Measurements from ENCODE around the gene GRIN3B. TPM values are rescaled to one million over a fixed set of nuclear protein-coding genes. Genes with fewer than 3 reads are reported as not detected.
A peak's percentile ranks its signal among the peaks of the same experiment; 100 is the strongest.

GRIN3B gene
- total and polyA plus RNA-seq, 10 of the 15 experiments (the other 5 are each of a cell fraction or from before 2014, with no cell fraction given): 0.15 TPM; not detected in 9

DNA sequence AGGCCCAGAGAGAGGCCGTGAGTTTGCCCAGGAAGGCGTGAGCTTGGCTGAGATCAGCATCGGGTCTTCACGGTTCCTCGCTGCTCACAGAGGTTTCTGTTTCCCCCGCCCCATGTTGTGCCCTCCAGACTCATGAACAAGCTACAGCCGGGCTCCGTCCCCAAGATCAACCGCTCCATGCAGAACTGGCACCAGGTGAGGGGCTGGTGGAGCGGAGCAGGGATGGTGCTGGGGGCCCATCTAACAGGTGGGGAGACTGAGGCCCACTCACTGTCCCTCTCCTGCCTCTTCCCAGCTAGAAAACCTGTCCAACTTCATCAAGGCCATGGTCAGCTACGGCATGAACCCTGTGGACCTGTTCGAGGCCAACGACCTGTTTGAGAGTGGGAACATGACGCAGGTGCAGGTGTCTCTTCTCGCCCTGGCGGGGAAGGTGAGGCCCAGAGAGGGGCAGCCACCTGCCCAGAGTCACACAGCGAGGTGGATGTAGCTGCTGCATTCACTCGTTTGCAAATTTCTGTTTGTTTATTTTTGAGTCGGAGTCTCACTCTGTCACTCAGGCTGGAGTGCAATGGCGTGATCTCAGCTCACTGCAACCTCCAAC is 32.1 kb downstream of the GRIN3B start:
- Histone ChIP-seq H3K27ac (ENCODE audit: control insufficient read depth, insufficient read depth) (no peak overlapping the region), H4K20me1 (ENCODE audit: control insufficient read depth, insufficient read depth) (0 out of 2 replicates have a peak, but pooled peaks cover 4% of the 10 kb centered on the region), H3K4me1 (ENCODE audit: control insufficient read depth, insufficient read depth, low read length) (peaks cover 16% of the 10 kb centered on the region), H3K4me3 (no peak overlapping the region), H3K9me3 (replicated peaks; ENCODE audit: control insufficient read depth, insufficient read depth, low read length) (no peaks in the 10 kb centered on the region; the same call in 2 of the 3 replicates), H3K4me2 (ENCODE audit: control insufficient read depth, insufficient read depth) (no peak overlapping the region), H3K27me3 (replicated peaks in 1 of 2; ENCODE audit: control insufficient read depth in 2 of 2, insufficient read depth in 2 of 2, low read length in 1 of 2) (no peaks in the 10 kb centered on the region), H3K79me2 (ENCODE audit: control insufficient read depth, insufficient read depth, low read length) (peaks cover 38% of the 10 kb centered on the region), H2AFZ (ENCODE audit: control insufficient read depth, low read depth, low read length) (no peak overlapping the region), H3K36me3 (ENCODE audit: control insufficient read depth in 2 of 2, insufficient read depth in 2 of 2, low read length in 1 of 2) (peaks cover 15 to 22% of the 10 kb centered on the region in 2 experiments), H3K9ac (ENCODE audit: control insufficient read depth, insufficient read depth, low read length) (no peak overlapping the region)
- ATAC-seq (no peak), DNase-seq (ENCODE audit: low read depth, low spot score) (no peak), FAIRE-seq (no peak)
- ChIA-PET SMC1A (ENCODE audit: uncharacterized antibody, unreplicated experiment) (interaction anchor here (1.7 kb wide), 1 partner anchor 13 kb away, joined by 4 read pairs; no protein-coding TSS in a partner anchor), RAD21 (ENCODE audit: unreplicated experiment) (no interaction called here), POLR2A (interaction anchor here (1.2 kb wide), 1 partner anchor 9 kb away, joined by 4 read pairs; no protein-coding TSS in a partner anchor), CTCF (no interaction called here)
- BruUV-seq (replicated peaks): no TSS peak
- 88% methylated on average over 20 of the region's 20 CpGs for WGBS (ENCODE audit: insufficient coverage, insufficient replicate concordance, low lambda C conversion rate, missing lambda C conversion rate)
- intact Hi-C loops (cut with micrococcal nuclease; ENCODE audit: unreplicated experiment) (no loop called here), in situ Hi-C loops (cut with MboI) (no loop called here)
- TF ChIP-seq EED (IDR thresholded peaks at IDR 0.05; ENCODE audit: low read depth) (no peak), TCF7 (IDR thresholded peaks at IDR 0.05; ENCODE audit: borderline replicate concordance) (no peak), ATF7 (IDR thresholded peaks at IDR 0.05; ENCODE audit: low read depth) (no peak)

DNA sequence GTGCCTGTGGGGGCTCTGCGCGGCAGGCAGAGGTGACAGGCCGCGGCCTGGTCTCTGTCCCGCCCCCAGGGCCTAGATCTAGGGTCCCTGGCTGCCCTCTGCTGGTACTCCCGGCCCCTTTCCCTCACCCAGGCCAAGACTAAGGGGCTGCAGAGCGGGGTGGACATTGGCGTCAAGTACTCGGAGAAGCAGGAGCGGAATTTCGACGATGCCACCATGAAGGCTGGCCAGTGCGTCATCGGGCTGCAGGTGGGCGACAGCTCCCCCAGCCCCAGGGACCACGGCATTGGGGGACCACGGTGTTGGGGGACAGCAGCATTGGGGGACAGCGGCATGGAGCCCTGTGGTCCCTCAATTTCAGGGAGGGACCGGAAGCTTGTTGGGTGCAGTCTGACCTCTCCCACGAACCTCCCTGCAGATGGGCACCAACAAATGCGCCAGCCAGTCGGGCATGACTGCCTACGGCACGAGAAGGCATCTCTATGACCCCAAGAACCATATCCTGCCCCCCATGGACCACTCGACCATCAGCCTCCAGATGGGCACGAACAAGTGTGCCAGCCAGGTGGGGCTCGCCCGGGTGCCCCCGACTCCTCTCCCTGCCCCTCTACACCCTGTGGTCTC is 35.9 kb downstream of the GRIN3B start:
- ChIA-PET POLR2A (interaction anchor here (1.0 to 6.3 kb wide), 2 partner anchors 9 to 31 kb away, joined by 3 to 83 read pairs; partner anchors contain the start of genes ARHGAP45 and CNN2), SMC1A (ENCODE audit: uncharacterized antibody, unreplicated experiment) (interaction anchor here (5.9 kb wide), 1 partner anchor 8 kb away, joined by 22 read pairs; no protein-coding TSS in a partner anchor), RAD21 (ENCODE audit: unreplicated experiment) (interaction anchor here (4.5 kb wide), 1 partner anchor 8 kb away, joined by 39 read pairs; the partner anchor contains the start of gene CNN2), CTCF (interaction anchor here (0.9 kb wide), 1 partner anchor 9 kb away, joined by 6 read pairs; the partner anchor contains the start of gene CNN2)
- Histone ChIP-seq H3K27ac (ENCODE audit: control insufficient read depth, insufficient read depth) (no peak overlapping the region), H3K4me1 (ENCODE audit: control insufficient read depth, insufficient read depth, low read length) (peaks cover 37% of the 10 kb centered on the region), H3K4me2 (ENCODE audit: control insufficient read depth, insufficient read depth) (0 out of 2 replicates have a peak overlapping the region, but pooled peaks have one; percentile 44), H3K36me3 (ENCODE audit: control insufficient read depth in 2 of 2, insufficient read depth in 2 of 2, low read length in 1 of 2) (peaks cover 15 to 16% of the 10 kb centered on the region in 2 experiments), H3K9me3 (replicated peaks; ENCODE audit: control insufficient read depth, insufficient read depth, low read length) (no peaks in the 10 kb centered on the region; the same call in 2 of the 3 replicates), H4K20me1 (ENCODE audit: control insufficient read depth, insufficient read depth) (no peaks in the 10 kb centered on the region), H3K4me3 (no peak overlapping the region), H3K9ac (ENCODE audit: control insufficient read depth, insufficient read depth, low read length) (no peak overlapping the region), H3K27me3 (replicated peaks in 1 of 2; ENCODE audit: control insufficient read depth in 2 of 2, insufficient read depth in 2 of 2, low read length in 1 of 2) (no peaks in the 10 kb centered on the region), H2AFZ (ENCODE audit: control insufficient read depth, low read depth, low read length) (no peak overlapping the region), H3K79me2 (ENCODE audit: control insufficient read depth, insufficient read depth, low read length) (peaks cover 8% of the 10 kb centered on the region)
- DNase-seq (ENCODE audit: low read depth, low spot score): no peak
- BruUV-seq (replicated peaks): no TSS peak
- WGBS (ENCODE audit: insufficient coverage, insufficient replicate concordance, low lambda C conversion rate, missing lambda C conversion rate): 79% methylated on average over 29 of the region's 29 CpGs
- ATAC-seq: no peak
- FAIRE-seq: no peak
- in situ Hi-C loops (cut with MboI): no loop called here
- intact Hi-C loops (cut with micrococcal nuclease; ENCODE audit: unreplicated experiment): no loop called here
- TF ChIP-seq PAX5 (IDR thresholded peaks at IDR 0.05; ENCODE audit: borderline replicate concordance, low read depth, low read length) (peak; percentile 50; the same call in 1 of the 2 replicates), POU2F2 (IDR thresholded peaks at IDR 0.05; ENCODE audit: borderline replicate concordance, low read depth, low read length) (no peak), ESRRA (IDR thresholded peaks at IDR 0.05; ENCODE audit: low read length) (no peak), POLR2A (IDR thresholded peaks at IDR 0.05; ENCODE audit: low read depth, low read length) (peak; percentile 63), POLR2AphosphoS5 (IDR thresholded peaks at IDR 0.05; ENCODE audit: low read length) (peak; percentile 77), CREB1 (IDR thresholded peaks at IDR 0.05; ENCODE audit: low read depth) (no peak)
- TF ChIP-seq, protein P1, sequence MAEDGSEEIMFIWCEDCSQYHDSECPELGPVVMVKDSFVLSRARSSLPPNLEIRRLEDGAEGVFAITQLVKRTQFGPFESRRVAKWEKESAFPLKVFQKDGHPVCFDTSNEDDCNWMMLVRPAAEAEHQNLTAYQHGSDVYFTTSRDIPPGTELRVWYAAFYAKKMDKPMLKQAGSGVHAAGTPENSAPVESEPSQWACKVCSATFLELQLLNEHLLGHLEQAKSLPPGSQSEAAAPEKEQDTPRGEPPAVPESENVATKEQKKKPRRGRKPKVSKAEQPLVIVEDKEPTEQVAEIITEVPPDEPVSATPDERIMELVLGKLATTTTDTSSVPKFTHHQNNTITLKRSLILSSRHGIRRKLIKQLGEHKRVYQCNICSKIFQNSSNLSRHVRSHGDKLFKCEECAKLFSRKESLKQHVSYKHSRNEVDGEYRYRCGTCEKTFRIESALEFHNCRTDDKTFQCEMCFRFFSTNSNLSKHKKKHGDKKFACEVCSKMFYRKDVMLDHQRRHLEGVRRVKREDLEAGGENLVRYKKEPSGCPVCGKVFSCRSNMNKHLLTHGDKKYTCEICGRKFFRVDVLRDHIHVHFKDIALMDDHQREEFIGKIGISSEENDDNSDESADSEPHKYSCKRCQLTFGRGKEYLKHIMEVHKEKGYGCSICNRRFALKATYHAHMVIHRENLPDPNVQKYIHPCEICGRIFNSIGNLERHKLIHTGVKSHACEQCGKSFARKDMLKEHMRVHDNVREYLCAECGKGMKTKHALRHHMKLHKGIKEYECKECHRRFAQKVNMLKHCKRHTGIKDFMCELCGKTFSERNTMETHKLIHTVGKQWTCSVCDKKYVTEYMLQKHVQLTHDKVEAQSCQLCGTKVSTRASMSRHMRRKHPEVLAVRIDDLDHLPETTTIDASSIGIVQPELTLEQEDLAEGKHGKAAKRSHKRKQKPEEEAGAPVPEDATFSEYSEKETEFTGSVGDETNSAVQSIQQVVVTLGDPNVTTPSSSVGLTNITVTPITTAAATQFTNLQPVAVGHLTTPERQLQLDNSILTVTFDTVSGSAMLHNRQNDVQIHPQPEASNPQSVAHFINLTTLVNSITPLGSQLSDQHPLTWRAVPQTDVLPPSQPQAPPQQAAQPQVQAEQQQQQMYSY (CRISPR knock-in tag; IDR thresholded peaks at IDR 0.05): no peak

Measured in GM12878 (cell line).